ENCODE data around the gene CNOT4. TPM values are rescaled to one million over a fixed set of nuclear protein-coding genes. Genes with fewer than 3 reads are reported as not detected.

CNOT4 gene
- total RNA-seq, 1 experiment from 2014 or later, result 26.0 TPM

DNA sequence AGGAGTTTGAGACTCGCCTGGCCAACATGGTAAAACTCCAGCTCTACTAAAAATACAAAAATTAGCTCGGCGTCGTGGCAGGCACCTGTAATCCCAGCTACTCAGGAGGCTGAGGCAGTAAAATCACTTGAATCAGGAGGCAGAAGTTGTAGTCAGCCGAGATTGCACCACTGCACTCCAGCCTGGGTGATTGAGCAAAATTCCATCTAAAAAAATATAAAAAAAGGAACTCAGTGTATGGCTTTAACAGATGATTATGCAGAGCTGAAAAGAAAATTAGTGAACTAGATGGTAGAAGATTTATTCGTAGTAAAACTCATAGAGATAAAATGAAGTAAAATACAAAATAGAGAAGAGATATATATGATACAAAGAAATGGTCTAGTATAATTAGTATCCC lies 12.6 kb upstream of the CNOT4 start:
- no peak for DNase-seq
- CTCF ChIA-PET, result interaction anchor here (1.0 kb wide), 1 partner anchor 321 kb away, joined by 3 read pairs; no protein-coding TSS in a partner anchor
- TF ChIP-seq, protein P1, sequence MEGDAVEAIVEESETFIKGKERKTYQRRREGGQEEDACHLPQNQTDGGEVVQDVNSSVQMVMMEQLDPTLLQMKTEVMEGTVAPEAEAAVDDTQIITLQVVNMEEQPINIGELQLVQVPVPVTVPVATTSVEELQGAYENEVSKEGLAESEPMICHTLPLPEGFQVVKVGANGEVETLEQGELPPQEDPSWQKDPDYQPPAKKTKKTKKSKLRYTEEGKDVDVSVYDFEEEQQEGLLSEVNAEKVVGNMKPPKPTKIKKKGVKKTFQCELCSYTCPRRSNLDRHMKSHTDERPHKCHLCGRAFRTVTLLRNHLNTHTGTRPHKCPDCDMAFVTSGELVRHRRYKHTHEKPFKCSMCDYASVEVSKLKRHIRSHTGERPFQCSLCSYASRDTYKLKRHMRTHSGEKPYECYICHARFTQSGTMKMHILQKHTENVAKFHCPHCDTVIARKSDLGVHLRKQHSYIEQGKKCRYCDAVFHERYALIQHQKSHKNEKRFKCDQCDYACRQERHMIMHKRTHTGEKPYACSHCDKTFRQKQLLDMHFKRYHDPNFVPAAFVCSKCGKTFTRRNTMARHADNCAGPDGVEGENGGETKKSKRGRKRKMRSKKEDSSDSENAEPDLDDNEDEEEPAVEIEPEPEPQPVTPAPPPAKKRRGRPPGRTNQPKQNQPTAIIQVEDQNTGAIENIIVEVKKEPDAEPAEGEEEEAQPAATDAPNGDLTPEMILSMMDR (IDR thresholded peaks at IDR 0.05; ENCODE audit: unreplicated experiment), result no peak
- no TSS peak for BruUV-seq (replicated peaks)
- no peak overlapping the region for H3K27ac Mint-ChIP-seq (ENCODE audit: unreplicated experiment)
- no peaks in the 10 kb centered on the region for H3K9me3 Mint-ChIP-seq (ENCODE audit: low read depth, unreplicated experiment)
- no peak overlapping the region for H3K4me3 Mint-ChIP-seq (ENCODE audit: low read depth, unreplicated experiment)
- no peaks in the 10 kb centered on the region for H3K27me3 Mint-ChIP-seq (ENCODE audit: unreplicated experiment)
- H3K36me3 Mint-ChIP-seq (ENCODE audit: insufficient read depth, unreplicated experiment), result no peaks in the 10 kb centered on the region
- intact Hi-C loops (cut with micrococcal nuclease; ENCODE audit: unreplicated experiment), result no loop called here
- H3K4me1 Mint-ChIP-seq (ENCODE audit: low read depth, unreplicated experiment), result no peaks in the 10 kb centered on the region

GRCh38 chr7:135519871-135520270 lies 10.0 kb upstream of the CNOT4 start:
- CTCF ChIA-PET, result no interaction called here
- BruUV-seq (replicated peaks), result no TSS peak

GRCh38 chr7:135519233-135519688 lies 9.4 kb upstream of the CNOT4 start:
- intact Hi-C loops (cut with micrococcal nuclease; ENCODE audit: unreplicated experiment), result no loop called here

More at GRCh38 chr7:135519871-135520270, 10.0 kb upstream of the CNOT4 start:
- Mint-ChIP-seq H3K4me1 (ENCODE audit: low read depth, unreplicated experiment) (no peaks in the 10 kb centered on the region), H3K4me3 (ENCODE audit: low read depth, unreplicated experiment) (no peak overlapping the region), H3K27ac (ENCODE audit: unreplicated experiment) (no peak overlapping the region), H3K9me3 (ENCODE audit: low read depth, unreplicated experiment) (no peaks in the 10 kb centered on the region), H3K27me3 (ENCODE audit: unreplicated experiment) (no peaks in the 10 kb centered on the region), H3K36me3 (ENCODE audit: insufficient read depth, unreplicated experiment) (no peaks in the 10 kb centered on the region)
- DNase-seq, result no peak
- intact Hi-C loops (cut with micrococcal nuclease; ENCODE audit: unreplicated experiment), result no loop called here
- TF ChIP-seq, protein P1 (IDR thresholded peaks at IDR 0.05; ENCODE audit: unreplicated experiment), result no peak

DNA sequence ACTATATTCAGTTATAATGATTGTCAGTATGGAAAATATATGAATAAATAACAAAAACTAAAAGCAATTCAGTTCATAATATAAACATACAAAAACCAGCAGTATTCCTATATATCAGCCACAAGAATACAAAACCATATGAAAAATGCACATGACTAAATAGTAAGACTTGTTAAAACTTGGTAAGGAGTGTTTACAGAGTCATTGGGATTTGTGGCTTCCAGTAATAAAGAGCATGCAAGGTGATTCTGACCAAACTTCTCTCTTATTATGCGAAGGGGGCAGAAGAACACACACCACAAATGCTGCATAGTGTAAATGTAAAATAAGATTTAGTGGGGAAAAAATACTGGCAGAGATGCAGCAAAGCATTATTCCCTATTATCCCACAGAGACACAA lies 8.8 kb upstream of the CNOT4 start:
- no peaks in the 10 kb centered on the region for H3K27me3 Mint-ChIP-seq (ENCODE audit: unreplicated experiment)
- H3K4me1 Mint-ChIP-seq (ENCODE audit: low read depth, unreplicated experiment), result no peaks in the 10 kb centered on the region

More at GRCh38 chr7:135519233-135519688, 9.4 kb upstream of the CNOT4 start:
- BruUV-seq (replicated peaks), result no TSS peak
- Mint-ChIP-seq H3K4me3 (ENCODE audit: low read depth, unreplicated experiment) (no peak overlapping the region), H3K4me1 (ENCODE audit: low read depth, unreplicated experiment) (no peaks in the 10 kb centered on the region), H3K36me3 (ENCODE audit: insufficient read depth, unreplicated experiment) (no peaks in the 10 kb centered on the region), H3K9me3 (ENCODE audit: low read depth, unreplicated experiment) (no peaks in the 10 kb centered on the region), H3K27me3 (ENCODE audit: unreplicated experiment) (no peaks in the 10 kb centered on the region), H3K27ac (ENCODE audit: unreplicated experiment) (no peak overlapping the region)
- CTCF ChIA-PET, result interaction anchor here (0.6 kb wide), 1 partner anchor 239 kb away, joined by 3 read pairs; no protein-coding TSS in a partner anchor
- TF ChIP-seq, protein P1 (IDR thresholded peaks at IDR 0.05; ENCODE audit: unreplicated experiment), result no peak
- no peak for DNase-seq

More for the DNA sequence above, 8.8 kb upstream of the CNOT4 start:
- TF ChIP-seq, protein P1 (IDR thresholded peaks at IDR 0.05; ENCODE audit: unreplicated experiment), result no peak
- H3K9me3 Mint-ChIP-seq (ENCODE audit: low read depth, unreplicated experiment), result no peaks in the 10 kb centered on the region
- BruUV-seq (replicated peaks), result no TSS peak
- DNase-seq, result no peak
- no peak overlapping the region for H3K27ac Mint-ChIP-seq (ENCODE audit: unreplicated experiment)
- no peaks in the 10 kb centered on the region for H3K36me3 Mint-ChIP-seq (ENCODE audit: insufficient read depth, unreplicated experiment)
- CTCF ChIA-PET, result no interaction called here
- no peak overlapping the region for H3K4me3 Mint-ChIP-seq (ENCODE audit: low read depth, unreplicated experiment)
- intact Hi-C loops (cut with micrococcal nuclease; ENCODE audit: unreplicated experiment), result no loop called here

Data from Calu3 (cell line).